ENCODE results near the gene POLR1B.
"Not testable (repeated sequence)": the region's sequence is repeated elsewhere in the genome, so short reads cannot be mapped to it uniquely, and the experiment has no call there.

DNA sequence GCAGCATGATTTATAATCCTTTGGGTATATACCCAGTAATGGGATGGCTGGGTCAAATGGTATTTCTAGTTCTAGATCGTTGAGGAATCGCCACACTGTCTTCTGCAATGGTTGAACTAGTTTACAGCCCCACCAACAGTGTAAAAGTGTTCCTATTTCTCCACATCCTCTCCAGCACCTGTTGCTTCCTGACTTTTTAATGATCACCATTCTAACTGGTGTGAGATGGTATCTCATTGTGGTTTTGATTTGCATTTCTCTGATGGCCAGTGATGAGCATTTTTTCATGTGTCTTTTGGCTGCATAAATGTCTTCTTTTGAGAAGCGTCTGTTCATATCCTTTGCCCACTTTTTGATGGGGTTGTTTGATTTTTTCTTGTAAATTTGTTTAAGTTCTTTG is 18.0 kb upstream of the POLR1B start:
- not testable (repeated sequence) for TF ChIP-seq POLR2A (IDR thresholded peaks at IDR 0.05; ENCODE audit: low read length); GATA1 (IDR thresholded peaks at IDR 0.05; ENCODE audit: low read depth, low read length)

Measured in erythroblast (primary cell).